H1 (cell line): ENCODE measurements around the gene ADM. TPM values are rescaled to one million over a fixed set of nuclear protein-coding genes. Genes with fewer than 3 reads are reported as not detected.

Source experiments
- CBX5 ChIP-seq: fragments of 300-800, 300-1000 bp; sonication (generic); IDR thresholded peaks from 2 replicates; pipeline ENCODE4 v1.7.1; 2016; ENCODE audit warnings: antibody characterized with exemption, low read length, low read depth
- CTCF ChIP-seq, 3 experiments: IDR thresholded peaks; 1 replicate in 2 of 3; 2 replicates in 1 of 3; pipeline versions ENCODE4 v1.5.1 to v1.6.1; 2011; ENCODE audit warnings: low read length in 3 of 3, mild to moderate bottlenecking in 3 of 3, inconsistent platforms in 2 of 3, low read depth in 1 of 3, moderate library complexity in 1 of 3; ENCODE audit not compliant: insufficient read depth in 1 of 3; ENCODE audit errors: control extremely low read depth in 1 of 3
- RXRA ChIP-seq: IDR thresholded peaks from 2 replicates; pipeline ENCODE4 v1.6.1; 2011; ENCODE audit warnings: low read depth, mild to moderate bottlenecking, low read length, moderate library complexity; ENCODE audit not compliant: insufficient read depth
- SRF ChIP-seq: IDR thresholded peaks from 2 replicates; pipeline ENCODE4 v1.6.1; 2011; ENCODE audit warnings: mild to moderate bottlenecking, low read depth, low read length, moderate library complexity
- TAF1 ChIP-seq: IDR thresholded peaks from 2 replicates; pipeline ENCODE4 v1.6.1; 2011; ENCODE audit warnings: mild to moderate bottlenecking, low read depth, low read length
- TAF7 ChIP-seq: optimal IDR thresholded peaks from 2 replicates; pipeline ENCODE3; 2011; ENCODE audit warnings: low read depth, mild to moderate bottlenecking, inconsistent platforms, low read length, moderate library complexity, borderline replicate concordance
- TCF12 ChIP-seq: IDR thresholded peaks from 2 replicates; pipeline ENCODE4 v1.6.1; 2011; ENCODE audit warnings: low read depth, mild to moderate bottlenecking, low read length
- YY1 ChIP-seq: IDR thresholded peaks from 2 replicates; pipeline ENCODE4 v1.6.1; 2011; ENCODE audit warnings: low read depth, mild to moderate bottlenecking, low read length
- polyA plus RNA-seq, 7 experiments: library from polyadenylated mRNA; depleted of rRNA in 3 of 7; stranded (reverse) in 5 of 7; unstranded in 2 of 7; fragments of >200 nt in 5 of 7; fragments of 200-250 nt in 2 of 7; gene quantifications; 1 replicate in 5 of 7; 2 replicates in 1 of 7; 4 replicates in 1 of 7; pipeline versions ENCODE4 v1.2.1 to v1.2.3, GENCODE V29; 2011 to 2013; ENCODE audit warnings: missing spikeins in 2 of 7, mixed read lengths in 2 of 7
- total RNA-seq: library from RNA; stranded (reverse); fragmentation: NEBNext Ultra II Directional; extraction: Animal tissue kit (Norgen Biotek cat#: 25700); gene quantifications from 2 replicates; pipeline ENCODE4 v1.2.1, GENCODE V29; 2021
- TF ChIP-seq, protein P1 (sequence below): IDR thresholded peaks from 2 replicates; pipeline ENCODE4 v1.6.1; 2011; ENCODE audit warnings: low read length, improper control_type of control experiment
- TF ChIP-seq, protein P2 (sequence below): IDR thresholded peaks from 2 replicates; pipeline ENCODE4 v1.6.1; 2012; ENCODE audit warnings: low read length, inconsistent platforms
- TF ChIP-seq, protein P3 (sequence below): IDR thresholded peaks from 2 replicates; pipeline ENCODE4 v1.6.1; 2012; ENCODE audit warnings: inconsistent platforms

Gene ADM
- total and polyA plus RNA-seq, 2 of the 8 experiments (the other 6 are each of a cell fraction or from before 2014, with no cell fraction given), result 94.1 to 95.6 TPM

DNA sequence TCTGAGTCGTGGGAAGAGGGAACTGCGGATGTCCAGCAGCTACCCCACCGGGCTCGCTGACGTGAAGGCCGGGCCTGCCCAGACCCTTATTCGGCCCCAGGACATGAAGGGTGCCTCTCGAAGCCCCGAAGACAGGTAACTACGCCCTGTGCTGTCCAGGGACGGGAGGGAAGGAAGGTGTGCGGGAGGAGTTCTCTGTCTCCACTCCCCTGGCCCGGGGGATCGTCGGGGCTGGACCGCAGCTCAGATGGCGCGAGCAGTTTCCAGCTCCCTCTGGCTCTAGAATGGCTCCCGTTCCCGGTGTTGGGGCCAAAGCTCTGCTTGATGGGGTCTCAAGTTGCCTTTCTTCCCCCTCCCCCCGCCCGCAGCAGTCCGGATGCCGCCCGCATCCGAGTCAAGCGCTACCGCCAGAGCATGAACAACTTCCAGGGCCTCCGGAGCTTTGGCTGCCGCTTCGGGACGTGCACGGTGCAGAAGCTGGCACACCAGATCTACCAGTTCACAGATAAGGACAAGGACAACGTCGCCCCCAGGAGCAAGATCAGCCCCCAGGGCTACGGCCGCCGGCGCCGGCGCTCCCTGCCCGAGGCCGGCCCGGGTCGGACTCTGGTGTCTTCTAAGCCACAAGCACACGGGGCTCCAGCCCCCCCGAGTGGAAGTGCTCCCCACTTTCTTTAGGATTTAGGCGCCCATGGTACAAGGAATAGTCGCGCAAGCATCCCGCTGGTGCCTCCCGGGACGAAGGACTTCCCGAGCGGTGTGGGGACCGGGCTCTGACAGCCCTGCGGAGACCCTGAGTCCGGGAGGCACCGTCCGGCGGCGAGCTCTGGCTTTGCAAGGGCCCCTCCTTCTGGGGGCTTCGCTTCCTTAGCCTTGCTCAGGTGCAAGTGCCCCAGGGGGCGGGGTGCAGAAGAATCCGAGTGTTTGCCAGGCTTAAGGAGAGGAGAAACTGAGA is 1.4 kb downstream of the ADM start (continued):
- TF ChIP-seq, protein P1, sequence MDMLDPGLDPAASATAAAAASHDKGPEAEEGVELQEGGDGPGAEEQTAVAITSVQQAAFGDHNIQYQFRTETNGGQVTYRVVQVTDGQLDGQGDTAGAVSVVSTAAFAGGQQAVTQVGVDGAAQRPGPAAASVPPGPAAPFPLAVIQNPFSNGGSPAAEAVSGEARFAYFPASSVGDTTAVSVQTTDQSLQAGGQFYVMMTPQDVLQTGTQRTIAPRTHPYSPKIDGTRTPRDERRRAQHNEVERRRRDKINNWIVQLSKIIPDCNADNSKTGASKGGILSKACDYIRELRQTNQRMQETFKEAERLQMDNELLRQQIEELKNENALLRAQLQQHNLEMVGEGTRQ, result no peak; the same call in 1 of the 2 replicates
- TF ChIP-seq TCF12 (no peak), YY1 (no peak), SRF (no peak), CTCF (IDR thresholded peaks at IDR 0.05; ENCODE audit: control extremely low read depth in 1 of 3, insufficient read depth in 1 of 3, low read depth in 1 of 3, low read length in 3 of 3) (no peak), TAF1 (no peak), CBX5 (no peak), RXRA (no peak), TAF7 (peak; percentile 36)
- TF ChIP-seq, protein P2, sequence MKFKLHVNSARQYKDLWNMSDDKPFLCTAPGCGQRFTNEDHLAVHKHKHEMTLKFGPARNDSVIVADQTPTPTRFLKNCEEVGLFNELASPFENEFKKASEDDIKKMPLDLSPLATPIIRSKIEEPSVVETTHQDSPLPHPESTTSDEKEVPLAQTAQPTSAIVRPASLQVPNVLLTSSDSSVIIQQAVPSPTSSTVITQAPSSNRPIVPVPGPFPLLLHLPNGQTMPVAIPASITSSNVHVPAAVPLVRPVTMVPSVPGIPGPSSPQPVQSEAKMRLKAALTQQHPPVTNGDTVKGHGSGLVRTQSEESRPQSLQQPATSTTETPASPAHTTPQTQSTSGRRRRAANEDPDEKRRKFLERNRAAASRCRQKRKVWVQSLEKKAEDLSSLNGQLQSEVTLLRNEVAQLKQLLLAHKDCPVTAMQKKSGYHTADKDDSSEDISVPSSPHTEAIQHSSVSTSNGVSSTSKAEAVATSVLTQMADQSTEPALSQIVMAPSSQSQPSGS, result no peak; the same call in 1 of the 2 replicates
- TF ChIP-seq, protein P3, sequence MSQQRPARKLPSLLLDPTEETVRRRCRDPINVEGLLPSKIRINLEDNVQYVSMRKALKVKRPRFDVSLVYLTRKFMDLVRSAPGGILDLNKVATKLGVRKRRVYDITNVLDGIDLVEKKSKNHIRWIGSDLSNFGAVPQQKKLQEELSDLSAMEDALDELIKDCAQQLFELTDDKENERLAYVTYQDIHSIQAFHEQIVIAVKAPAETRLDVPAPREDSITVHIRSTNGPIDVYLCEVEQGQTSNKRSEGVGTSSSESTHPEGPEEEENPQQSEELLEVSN, result no peak
- TF ChIP-seq, all 59 proteins: peak for 10
